Measurements from ENCODE around the gene CDY1B. TPM values are rescaled to one million over a fixed set of nuclear protein-coding genes. Genes with fewer than 3 reads are reported as not detected.
"Not testable (repeated sequence)": the region's sequence is repeated elsewhere in the genome, so short reads cannot be mapped to it uniquely, and the experiment has no call there.

Gene CDY1B, protein sequence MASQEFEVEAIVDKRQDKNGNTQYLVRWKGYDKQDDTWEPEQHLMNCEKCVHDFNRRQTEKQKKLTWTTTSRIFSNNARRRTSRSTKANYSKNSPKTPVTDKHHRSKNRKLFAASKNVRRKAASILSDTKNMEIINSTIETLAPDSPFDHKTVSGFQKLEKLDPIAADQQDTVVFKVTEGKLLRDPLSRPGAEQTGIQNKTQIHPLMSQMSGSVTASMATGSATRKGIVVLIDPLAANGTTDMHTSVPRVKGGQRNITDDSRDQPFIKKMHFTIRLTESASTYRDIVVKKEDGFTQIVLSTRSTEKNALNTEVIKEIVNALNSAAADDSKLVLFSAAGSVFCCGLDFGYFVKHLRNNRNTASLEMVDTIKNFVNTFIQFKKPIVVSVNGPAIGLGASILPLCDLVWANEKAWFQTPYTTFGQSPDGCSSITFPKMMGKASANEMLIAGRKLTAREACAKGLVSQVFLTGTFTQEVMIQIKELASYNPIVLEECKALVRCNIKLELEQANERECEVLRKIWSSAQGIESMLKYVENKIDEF
- total RNA-seq (2021) (not detected in 2 replicates), Bru-seq, nascent RNA (not detected), BruChase-seq, experiment 1, labeled RNA remaining after a 2-hour chase (not detected), BruChase-seq, experiment 2, labeled RNA remaining after a 6-hour chase (not detected)
- long read RNA-seq: 0 reads

DNA sequence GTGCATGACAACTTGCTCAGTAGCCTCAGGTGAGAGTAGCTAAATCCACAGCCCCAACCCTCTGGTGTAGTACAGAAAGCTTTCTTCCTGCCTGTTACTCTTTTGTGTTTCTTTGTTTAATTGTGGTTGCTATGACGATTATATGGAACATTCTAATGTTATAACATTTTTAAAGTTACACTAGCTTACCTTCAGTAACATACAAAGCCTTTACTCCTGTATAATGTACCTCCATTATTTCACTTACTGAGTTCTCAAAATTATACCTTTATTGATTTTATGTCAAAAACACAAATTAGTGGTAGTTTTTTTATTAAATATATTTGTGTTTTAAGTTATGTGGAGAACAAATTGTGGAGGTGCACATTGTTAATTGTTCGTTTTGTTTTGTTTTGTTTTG lies at the start of gene CDY1B:
Gene CDY1B, minus strand, starts transcription at position 101 of the 400 bp plus-strand sequence. CDS start 331 bp downstream, outside the sequence.
- H3K4me1 ChIP-seq (replicated peaks; ENCODE audit: insufficient read depth); H3K9me3 ChIP-seq (ENCODE audit: insufficient read depth, low read depth); H3K27ac ChIP-seq; H4K20me1 ChIP-seq (ENCODE audit: insufficient read depth); H3K79me2 ChIP-seq (ENCODE audit: low read depth); CTCF ChIA-PET; BruUV-seq (replicated peaks); POLR2A ChIA-PET (ENCODE audit: unreplicated experiment); H3F3A ChIP-seq (ENCODE audit: insufficient read depth, low read depth); H2AFZ ChIP-seq; H3K9me2 ChIP-seq (ENCODE audit: insufficient read depth); H3K4me2 ChIP-seq; H3K36me3 ChIP-seq (ENCODE audit: low read depth); H3K4me3 ChIP-seq; intact Hi-C loops (cut with micrococcal nuclease; ENCODE audit: unreplicated experiment); H3K27me3 ChIP-seq (ENCODE audit: insufficient read depth, low read depth); DNase-seq: not testable (repeated sequence)

DNA sequence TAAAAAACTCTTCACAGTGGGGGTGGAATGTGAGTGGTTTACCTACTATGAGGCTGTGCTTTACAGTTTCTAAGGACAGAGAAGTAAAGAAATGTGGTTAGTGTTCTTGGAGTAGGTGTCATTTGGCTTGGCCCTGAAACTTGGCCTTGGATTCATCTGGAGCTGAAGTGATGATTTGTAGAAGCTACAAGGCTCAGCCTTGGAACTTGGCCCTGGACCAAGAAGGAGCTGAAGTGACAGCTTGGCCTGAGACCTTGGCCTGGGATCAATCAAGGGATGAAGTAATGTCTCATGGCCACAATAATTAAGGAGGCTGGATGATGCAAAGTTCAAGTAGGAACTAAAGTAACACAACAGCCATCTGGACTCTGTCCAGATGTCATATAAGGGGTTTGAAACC lies 1.7 kb upstream of the CDY1B start:
- H3K9me3 ChIP-seq (ENCODE audit: insufficient read depth, low read depth); H3K36me3 ChIP-seq (ENCODE audit: low read depth); H4K20me1 ChIP-seq (ENCODE audit: insufficient read depth); H3K4me3 ChIP-seq; H3K4me2 ChIP-seq; CTCF ChIA-PET; H3K9me2 ChIP-seq (ENCODE audit: insufficient read depth); H3K4me1 ChIP-seq (replicated peaks; ENCODE audit: insufficient read depth); POLR2A ChIA-PET (ENCODE audit: unreplicated experiment); DNase-seq; H3K27ac ChIP-seq; H3F3A ChIP-seq (ENCODE audit: insufficient read depth, low read depth); intact Hi-C loops (cut with micrococcal nuclease; ENCODE audit: unreplicated experiment); BruUV-seq (replicated peaks); H2AFZ ChIP-seq; H3K27me3 ChIP-seq (ENCODE audit: insufficient read depth, low read depth); H3K79me2 ChIP-seq (ENCODE audit: low read depth): not testable (repeated sequence)

DNA sequence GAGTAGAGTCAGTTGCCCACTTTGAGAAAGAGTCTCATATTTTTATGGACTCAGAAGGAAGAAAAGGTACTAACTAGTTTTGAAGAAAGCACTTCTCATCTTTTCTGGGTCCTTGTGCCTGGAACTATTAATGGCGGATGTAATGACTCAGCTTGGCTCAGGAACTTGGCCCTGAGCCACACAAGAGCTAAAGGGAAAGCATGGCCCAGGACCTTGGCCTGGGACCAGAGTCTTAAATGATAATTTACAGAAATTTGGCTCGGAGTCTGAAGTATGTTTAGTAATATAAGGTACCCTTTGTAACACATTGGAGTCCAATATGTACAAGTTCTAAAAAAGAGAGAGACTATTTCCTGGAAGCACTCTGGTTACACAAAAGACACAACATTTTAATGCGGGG lies 4.6 kb downstream of the CDY1B start:
- H3K36me3 ChIP-seq (ENCODE audit: low read depth); H2AFZ ChIP-seq; H3K9me2 ChIP-seq (ENCODE audit: insufficient read depth); CTCF ChIA-PET; H3K4me3 ChIP-seq; H4K20me1 ChIP-seq (ENCODE audit: insufficient read depth); H3K9me3 ChIP-seq (ENCODE audit: insufficient read depth, low read depth); H3K27me3 ChIP-seq (ENCODE audit: insufficient read depth, low read depth); H3K79me2 ChIP-seq (ENCODE audit: low read depth); H3K4me2 ChIP-seq; BruUV-seq (replicated peaks); intact Hi-C loops (cut with micrococcal nuclease; ENCODE audit: unreplicated experiment); H3K4me1 ChIP-seq (replicated peaks; ENCODE audit: insufficient read depth); DNase-seq; H3F3A ChIP-seq (ENCODE audit: insufficient read depth, low read depth); POLR2A ChIA-PET (ENCODE audit: unreplicated experiment); H3K27ac ChIP-seq: not testable (repeated sequence)

DNA sequence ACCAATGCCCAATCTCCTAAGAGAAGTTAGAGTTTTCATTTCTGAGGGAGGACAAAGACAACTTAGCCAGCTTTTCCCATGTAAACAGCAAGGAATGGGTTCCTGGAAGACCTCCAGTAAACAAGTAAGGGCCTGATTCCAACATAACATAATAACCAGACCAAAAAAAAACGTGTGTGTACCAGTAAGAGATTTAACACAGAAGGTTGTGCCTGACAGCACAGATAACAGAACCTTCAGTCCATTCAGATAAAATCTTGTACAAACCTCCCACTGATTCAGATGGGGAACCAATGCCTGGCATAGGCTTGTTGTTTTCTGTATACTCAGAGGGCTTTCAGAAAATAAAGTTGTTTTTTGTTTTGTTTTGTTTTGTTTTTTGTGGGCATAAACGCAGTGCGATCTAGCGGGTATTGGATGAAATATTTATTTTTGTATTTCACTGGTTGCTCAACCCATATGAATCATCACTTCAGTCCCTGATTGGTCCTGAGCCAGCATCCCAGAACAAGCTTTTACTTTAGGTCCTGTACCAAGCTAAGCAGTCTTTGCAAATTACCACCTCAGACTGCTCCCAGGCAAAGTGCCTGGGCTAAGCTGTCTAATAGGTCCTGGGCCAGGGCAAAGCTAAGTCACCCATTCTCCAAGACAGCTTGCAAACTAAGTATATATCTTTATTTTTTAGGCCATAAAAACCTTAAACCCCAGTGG lies 8.7 kb downstream of the CDY1B start:
- H3K4me2 ChIP-seq; H3K27me3 ChIP-seq (ENCODE audit: insufficient read depth, low read depth); CTCF ChIA-PET; BruUV-seq (replicated peaks); H3K36me3 ChIP-seq (ENCODE audit: low read depth); POLR2A ChIA-PET (ENCODE audit: unreplicated experiment); H3K4me1 ChIP-seq (replicated peaks; ENCODE audit: insufficient read depth); H3K27ac ChIP-seq; H3K9me3 ChIP-seq (ENCODE audit: insufficient read depth, low read depth); H3F3A ChIP-seq (ENCODE audit: insufficient read depth, low read depth); H4K20me1 ChIP-seq (ENCODE audit: insufficient read depth); H3K79me2 ChIP-seq (ENCODE audit: low read depth); H3K4me3 ChIP-seq; H3K9me2 ChIP-seq (ENCODE audit: insufficient read depth); H2AFZ ChIP-seq; intact Hi-C loops (cut with micrococcal nuclease; ENCODE audit: unreplicated experiment); DNase-seq: not testable (repeated sequence)

DNA sequence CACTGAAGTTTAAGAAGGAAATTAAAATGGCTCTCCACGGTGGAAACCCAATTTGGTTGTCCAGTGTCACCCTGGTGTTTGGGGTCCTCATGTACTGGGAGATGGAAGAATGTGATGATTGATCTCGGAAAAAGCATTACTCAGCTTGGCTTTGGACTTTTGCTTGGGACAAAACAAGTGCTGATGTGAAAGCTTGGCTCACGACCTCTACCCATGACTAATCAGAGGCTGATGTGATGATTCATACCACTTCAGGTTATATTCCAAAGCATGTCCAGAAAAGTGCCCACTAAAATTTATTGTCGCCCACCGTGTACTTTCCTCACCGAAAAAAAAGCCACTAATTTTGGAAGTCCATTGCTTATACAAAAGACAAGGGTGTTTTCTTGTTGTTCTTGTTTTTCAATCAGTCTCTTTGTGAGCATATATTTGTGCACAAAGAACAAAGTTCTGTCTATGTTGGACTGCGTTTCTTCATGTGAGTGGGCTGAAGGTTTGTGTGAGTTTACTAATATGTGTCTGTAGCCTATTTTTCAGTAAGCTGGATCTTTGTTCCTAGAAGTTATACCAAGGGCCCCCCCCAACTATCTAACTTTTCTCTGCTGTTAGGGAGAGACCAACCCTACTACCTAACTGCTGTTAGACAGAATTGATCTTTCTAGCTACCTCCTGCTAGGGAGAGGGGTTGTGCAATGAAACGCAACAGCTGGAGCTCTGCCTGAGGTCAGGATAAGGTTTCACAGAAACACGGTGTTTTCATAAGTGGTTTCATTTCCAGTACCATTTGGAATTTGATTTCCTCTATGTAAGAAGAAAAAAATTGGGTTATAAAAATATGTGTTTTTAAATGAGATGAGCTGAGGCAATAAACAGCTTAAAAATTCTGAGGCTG lies 21.4 kb downstream of the CDY1B start:
- POLR2A ChIA-PET (ENCODE audit: unreplicated experiment); CTCF ChIA-PET; BruUV-seq (replicated peaks): not testable (repeated sequence)

More for the DNA sequence above, 21.4 kb downstream of the CDY1B start:
- intact Hi-C loops (cut with micrococcal nuclease; ENCODE audit: unreplicated experiment); H3K27me3 ChIP-seq (ENCODE audit: insufficient read depth, low read depth); H3K27ac ChIP-seq; H3F3A ChIP-seq (ENCODE audit: insufficient read depth, low read depth); H3K4me1 ChIP-seq (replicated peaks; ENCODE audit: insufficient read depth); H2AFZ ChIP-seq; DNase-seq; H3K79me2 ChIP-seq (ENCODE audit: low read depth); H3K9me3 ChIP-seq (ENCODE audit: insufficient read depth, low read depth); H3K4me2 ChIP-seq; H3K9me2 ChIP-seq (ENCODE audit: insufficient read depth); H4K20me1 ChIP-seq (ENCODE audit: insufficient read depth); H3K4me3 ChIP-seq; H3K36me3 ChIP-seq (ENCODE audit: low read depth): not testable (repeated sequence)

All from PC-9 (cell line).